GM18499 (cell line): ENCODE data around the gene MTMR1.

Source experiments
- ATAC-seq: cut with Tn5 transposase; IDR thresholded peaks from one replicate; pipeline ENCODE4 v1.9.1; 2021; ENCODE audit warnings: moderate number of reproducible peaks; ENCODE audit not compliant: insufficient read depth, unreplicated experiment

The MTMR1 gene

GRCh38 chrX:150774798-150775568 is 81.8 kb downstream of the MTMR1 start:
- ATAC-seq = no peak

- no peak for ATAC-seq
Measured at GRCh38 chrX:150775569-150776350, 82.6 kb downstream of the MTMR1 start.

- ATAC-seq = no peak
Measured at GRCh38 chrX:150777328-150777992, 84.3 kb downstream of the MTMR1 start.

- ATAC-seq = no peak
Measured at GRCh38 chrX:150779385-150779784, 86.2 kb downstream of the MTMR1 start.

- ATAC-seq = no peak
Measured at GRCh38 chrX:150781677-150782076, 88.5 kb downstream of the MTMR1 start.

GRCh38 chrX:150790021-150790420 is 96.8 kb downstream of the MTMR1 start:
- ATAC-seq = no peak

- no peak for ATAC-seq
Measured at GRCh38 chrX:150792949-150793527, 99.8 kb downstream of the MTMR1 start.

- ATAC-seq = no peak
Measured at GRCh38 chrX:150805736-150806135, 112.5 kb downstream of the MTMR1 start.

- ATAC-seq = no peak
Measured at GRCh38 chrX:150806827-150807226, 113.6 kb downstream of the MTMR1 start.

- ATAC-seq = no peak
Measured at GRCh38 chrX:150813922-150814321, 120.7 kb downstream of the MTMR1 start.
